DMS114 treated with DMSO at 0.1 percent for 48 hours (cell line): ENCODE data around the gene CTRB2.

Experiments used
- DNase-seq: peaks from one replicate; lab custom pipeline; 2025; ENCODE audit not compliant: unreplicated experiment; lab: John Stamatoyannopoulos, UW

Gene CTRB2

DNA sequence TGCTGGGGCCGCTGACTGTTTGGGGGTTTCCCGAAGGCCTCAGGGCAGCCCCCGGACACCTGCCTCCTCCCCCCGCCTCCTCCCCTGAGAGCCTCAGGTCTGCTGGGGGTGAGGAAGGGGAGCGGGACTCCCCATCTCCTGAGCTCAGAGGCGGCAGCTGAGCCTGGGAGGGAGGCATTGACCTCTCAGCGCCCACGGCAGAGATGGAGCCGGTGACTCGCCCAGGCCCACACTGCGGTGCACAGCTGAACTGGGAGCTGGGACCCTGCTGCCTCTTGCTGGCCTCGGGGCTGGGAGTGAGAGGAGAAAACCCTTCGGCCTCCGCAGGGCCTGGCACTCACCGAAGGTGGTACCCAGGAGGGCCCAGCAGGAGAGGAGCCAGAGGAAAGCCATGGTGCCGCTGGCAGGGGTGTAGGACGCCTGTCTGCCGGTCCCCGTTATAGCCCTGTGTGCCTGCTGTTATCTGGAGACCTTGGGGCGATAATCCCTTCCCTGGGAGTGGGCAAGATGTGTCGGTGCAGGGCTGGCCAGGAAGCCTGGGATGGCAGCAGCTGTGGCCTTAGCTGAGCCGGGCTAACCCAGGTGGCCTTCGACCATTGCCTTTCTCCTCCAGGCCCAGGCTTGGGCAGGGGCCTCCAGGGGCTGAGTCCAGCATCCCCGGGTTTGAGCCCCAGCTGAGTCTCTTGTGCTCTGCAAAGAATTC lies at the start of gene CTRB2:
TSS of gene CTRB2 (minus strand) at position 413 of the 703 bp plus-strand sequence. CDS start at position 393, 20 bp downstream.
- DNase-seq = no peak

DNA sequence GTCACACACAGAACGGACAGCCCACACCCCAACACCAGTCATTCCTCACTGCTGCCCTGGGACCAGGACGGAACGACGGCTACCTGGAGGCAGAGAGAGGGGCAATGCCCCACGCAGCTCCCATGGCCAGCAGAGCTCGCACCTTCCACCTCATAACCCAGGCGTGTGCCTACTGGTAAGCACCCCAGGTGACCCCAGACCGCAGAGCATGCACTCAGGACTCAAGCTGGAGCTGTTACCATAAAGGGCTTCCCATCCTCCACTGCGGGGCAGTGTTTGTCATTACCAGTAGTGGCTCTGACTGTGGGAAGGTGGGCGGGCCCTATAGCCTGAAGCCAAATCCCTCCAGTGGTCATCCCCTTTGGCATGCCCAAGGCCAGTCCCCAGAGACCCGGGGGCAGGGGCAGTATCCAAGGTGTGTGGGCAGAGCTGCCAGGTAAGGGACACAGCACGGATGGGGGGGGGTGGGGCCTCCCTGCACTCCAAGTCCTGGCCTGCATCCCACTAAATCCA lies 49.2 kb upstream of the CTRB2 start:
- DNase-seq = no peak

DNA sequence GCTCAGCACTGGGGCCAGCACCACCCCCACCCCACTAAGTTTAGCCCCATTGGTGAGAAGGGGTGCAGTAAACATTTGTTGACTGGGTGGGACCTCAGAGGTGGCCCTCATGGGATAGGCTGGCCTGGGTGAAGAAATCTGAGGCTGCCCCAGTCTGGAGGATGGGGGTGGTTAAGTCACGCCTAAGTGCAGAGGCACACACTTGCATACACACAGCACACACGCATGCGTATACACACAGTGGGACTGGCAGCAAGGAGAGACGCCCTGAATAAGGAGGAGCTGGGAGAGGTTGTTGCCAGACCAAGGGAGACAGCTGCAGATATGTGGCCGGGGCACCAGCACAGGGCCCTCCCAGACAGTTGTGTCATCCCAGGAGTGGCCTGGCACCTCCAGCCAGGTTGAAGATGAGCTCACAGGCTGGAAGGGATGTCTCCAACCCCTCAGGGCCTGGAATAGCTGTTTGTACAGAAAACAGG lies 47.4 kb upstream of the CTRB2 start:
- DNase-seq = no peak

DNA sequence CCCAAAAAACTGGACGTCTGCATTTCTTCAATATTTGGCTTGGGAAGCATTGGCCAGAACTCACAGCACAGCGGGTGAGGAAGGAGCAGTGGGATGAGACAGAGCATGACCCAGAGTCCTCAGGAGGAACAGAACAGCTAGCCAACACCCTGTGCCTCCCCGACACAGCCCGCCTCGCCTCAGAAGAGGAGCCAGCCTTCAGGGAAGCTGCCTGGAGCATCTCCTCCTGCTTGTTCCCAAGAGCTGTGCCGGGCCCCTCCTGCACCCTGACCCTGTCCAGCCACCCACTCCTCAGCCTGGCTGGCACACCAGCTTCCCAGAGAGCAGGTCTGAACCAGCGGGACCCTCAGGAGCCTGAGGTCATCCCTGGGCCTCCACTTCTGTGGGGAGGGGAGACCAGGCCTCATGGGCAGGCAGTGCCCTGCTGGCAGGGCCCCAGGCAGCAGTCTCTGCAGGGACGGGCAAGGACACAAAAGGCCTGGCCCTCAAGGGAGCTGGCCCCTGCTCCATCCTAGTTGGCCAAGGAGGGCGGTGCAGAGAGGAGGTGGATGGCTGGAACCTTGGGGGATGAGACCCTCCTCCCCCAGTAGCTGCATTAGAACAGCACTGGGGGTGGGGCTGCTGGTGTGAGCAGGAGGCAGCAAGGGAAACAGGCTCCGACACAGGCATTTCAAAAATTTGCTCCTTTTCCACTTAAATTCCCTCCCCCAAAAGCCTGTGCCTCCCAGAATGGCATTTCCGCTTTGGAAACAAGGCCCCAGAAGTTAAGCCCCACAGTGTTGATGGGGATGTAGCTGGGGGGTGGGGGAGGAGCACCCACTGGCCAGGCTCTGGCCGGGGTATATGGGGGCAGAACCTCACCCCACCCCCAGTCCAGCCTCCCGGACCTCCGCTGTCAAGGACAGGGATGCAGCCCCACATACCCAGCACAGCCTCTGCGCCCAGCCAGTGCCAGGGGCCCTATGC lies 46.3 kb upstream of the CTRB2 start:
- DNase-seq = no peak

DNA sequence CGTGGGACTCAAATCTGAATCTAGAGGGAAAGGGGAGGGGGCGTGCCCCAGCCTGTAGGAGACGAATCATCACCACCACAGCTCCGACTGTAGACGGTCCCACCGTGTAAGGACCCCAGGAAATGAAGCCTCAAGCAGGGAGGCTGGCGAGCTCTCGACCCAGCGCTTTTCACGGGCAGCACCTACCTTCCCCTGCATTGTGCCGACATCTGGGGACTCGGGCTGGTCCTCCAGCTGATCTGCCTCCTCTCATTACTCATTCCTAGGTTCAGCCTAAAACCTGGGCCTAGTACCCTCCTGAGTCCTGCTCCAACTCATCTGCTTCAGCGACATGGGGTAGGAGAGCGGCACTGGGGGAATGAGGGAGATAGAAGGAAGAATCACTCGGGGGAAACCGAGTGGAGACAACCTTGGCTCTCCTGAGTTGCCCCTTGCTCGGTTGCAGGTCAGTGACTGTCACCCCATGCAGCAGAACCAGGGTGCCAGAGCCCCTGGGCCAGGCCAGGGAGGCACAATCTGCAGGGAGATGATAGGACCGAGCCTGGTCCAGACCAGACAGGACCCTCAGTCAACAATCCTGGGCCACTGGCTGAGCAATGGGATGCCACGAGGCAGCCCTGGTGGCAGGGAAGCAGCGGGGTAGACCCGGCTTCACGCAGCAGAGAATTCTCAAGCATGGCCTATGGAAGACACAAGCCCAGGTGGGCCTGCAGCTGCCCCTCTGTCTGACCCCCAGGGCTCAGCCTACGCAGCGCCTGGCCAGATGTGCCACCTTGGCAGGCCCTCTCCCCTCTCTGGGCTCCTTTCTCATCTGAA lies 45.3 kb upstream of the CTRB2 start:
- DNase-seq = no peak

DNA sequence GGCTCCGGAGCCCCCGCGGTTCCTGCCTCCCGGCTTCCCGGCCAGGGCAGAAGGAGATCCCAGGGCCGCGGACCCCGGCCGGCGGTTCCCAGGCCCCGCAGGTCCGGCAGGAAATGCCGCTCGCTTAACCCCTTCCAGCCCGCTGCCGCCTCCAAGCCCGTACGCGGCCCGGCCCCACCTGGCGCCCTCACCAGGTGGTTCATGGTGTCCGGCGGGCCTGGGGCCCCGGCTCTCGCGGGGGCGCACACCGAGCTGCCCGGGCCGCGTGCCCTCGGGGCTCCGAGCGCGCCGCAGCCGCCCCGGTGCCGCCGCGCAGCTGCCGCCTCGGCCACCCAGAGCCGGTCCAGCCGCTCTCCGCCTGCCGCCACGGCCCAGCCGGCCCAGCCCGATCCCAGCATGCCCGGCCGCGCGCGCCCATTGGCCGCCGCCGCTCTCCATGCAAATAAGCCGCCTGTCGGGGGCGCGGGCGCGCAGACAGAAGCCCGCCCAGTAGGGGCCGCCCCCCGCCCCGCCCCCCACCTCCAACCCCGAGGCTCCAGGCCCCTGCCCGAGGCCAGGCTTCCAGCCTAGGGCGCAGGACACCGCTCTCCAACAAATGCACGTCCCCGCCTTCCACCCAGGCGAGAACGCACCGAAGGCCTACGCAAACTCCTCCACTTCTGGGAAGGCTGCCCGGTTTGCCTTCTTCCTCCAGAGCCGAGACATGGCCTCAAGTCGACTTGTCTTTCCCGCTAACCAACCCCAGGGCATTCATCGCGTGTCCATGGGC lies 44.5 kb upstream of the CTRB2 start, which contains the start of gene BCAR1:
TSS of gene BCAR1 (minus strand) at position 345 of the 769 bp plus-strand sequence. CDS start at position 203, 142 bp downstream.
- peak; percentile 54 for DNase-seq

DNA sequence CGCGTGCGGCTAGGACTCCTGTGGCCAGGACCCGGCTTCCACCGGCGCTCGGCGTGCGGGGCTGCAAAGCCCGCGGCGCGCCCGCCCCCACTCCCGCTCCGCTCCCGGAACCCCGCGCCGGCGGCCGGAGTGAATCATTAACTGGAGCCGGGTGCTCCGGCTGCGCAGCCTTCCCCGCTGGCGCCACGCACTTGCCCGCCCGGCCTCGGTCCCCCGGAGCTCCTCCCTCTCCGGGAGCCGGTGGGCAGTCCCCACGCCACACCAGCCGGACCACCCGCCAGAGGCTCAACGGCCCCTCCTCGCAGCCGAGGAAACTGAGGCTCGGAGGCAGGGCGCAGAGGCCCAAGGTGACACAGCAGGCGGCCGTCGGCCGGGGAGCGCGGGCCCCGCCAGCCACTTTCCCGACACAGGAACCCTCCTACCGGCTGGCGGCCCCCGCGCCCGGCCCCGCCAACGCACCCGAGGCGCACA lies 43.9 kb upstream of the CTRB2 start:
- DNase-seq = no peak

DNA sequence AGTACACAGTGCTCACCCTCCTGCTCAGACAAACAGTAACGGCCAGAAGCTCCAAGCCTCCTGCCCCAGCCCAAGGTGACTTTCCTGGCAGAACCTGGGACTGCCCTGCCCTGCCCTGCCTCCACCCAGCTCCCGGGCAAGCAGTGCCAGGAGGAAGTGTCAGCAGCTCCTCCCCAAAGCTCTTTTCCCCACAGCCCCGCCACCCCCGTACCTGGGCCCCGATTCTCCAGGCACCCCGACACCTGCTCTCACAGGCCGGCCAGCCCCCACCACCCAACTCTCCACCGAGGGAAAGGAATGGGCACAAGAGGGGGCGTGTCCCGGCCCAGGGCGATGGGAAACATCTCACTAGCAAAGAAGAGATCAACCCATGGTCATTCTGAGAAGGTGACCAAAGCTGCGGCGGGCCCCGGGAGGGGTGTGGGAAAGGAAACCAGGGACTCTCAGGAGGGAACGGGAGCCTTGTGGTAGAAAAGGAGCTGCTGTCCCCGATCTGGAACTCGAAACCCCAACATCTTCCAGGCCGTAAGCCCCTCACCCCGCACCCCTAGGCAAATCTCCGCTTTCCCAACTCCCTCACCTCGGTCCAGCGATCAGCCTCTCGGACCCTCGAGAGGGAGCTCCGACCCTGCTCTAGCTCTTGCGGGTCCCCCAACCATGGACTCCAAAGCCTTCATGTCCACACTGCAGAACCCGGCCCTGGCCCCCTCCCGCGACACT lies 43.3 kb upstream of the CTRB2 start:
- no peak for DNase-seq

DNA sequence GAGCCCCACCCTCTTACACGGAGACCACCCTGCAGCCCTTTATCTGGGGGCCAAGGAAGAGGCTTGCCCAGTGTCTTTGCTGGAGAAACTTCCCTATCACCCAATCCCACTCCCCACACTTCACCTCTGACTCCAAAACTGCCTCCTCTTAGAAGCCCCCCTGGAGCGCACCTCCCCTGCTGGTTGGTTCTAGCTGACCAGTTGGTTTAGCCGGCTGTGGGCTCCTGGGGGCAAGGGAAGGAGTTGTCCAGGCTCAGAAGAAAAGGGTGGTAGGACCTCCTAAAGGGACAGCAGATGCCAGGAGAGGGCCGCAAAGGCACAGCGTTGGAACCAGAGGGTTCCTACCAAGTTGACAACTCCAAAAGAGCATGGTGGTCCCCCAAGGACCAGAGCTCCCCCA lies 42.5 kb upstream of the CTRB2 start:
- DNase-seq = no peak

DNA sequence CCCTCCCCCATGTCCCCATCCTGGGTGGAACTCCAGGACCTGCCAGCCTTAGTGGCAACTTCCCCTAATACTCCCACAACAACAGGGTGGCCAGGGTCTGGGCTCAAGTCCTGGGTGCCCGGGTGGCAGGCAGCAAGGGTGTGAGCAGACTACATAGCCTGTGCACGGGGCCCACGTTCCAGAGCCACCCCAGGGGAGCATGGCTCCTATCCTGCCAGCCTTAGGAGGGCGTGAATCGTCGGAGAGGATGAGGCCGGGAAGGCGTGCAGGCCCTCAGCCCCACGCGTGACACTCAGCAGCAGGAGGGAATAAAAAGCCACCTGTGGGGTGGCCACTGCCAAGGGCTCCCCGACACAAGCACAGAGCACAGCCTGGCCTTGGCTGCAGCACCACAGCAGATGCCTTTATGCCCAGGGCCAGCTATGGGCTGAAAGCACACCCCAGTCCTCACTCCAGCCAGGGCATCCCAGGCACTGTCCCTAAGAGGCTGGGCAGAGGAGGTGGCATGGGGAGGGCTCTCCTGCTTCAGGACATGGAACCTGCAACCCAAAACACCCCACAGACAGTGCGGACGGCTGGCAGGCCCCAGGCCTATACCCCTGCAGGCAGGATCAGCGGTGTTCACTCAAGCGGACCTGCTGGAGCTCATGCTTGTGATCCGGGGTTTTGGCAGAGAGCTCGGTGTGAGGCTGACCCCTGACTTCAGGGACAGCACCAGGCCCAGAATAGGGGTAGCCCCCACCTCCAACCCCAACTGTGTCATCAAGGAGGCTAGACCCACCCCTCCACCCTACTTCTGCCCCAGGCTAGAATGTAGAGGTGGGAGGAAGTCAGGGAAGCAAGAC lies 41.8 kb upstream of the CTRB2 start:
- DNase-seq = no peak

DNA sequence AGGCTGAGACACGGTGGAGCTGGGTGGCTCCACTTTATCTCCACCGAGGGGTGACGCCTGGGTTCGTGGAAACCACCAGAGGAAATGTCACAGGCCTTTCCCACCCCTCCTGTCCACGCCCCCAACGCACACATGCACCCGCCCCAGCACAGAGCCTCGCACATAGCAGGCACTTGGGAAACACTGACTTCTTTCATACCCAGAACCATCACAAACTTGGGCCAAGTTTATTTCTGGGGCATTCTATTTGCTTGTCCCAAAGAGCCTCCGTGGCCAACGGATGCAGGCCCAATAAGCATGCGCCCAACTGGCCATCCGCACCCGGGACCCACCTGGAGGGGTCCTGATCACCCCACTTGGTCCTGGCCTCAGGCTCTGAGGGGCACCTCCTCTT lies 41.2 kb upstream of the CTRB2 start:
- no peak for DNase-seq

DNA sequence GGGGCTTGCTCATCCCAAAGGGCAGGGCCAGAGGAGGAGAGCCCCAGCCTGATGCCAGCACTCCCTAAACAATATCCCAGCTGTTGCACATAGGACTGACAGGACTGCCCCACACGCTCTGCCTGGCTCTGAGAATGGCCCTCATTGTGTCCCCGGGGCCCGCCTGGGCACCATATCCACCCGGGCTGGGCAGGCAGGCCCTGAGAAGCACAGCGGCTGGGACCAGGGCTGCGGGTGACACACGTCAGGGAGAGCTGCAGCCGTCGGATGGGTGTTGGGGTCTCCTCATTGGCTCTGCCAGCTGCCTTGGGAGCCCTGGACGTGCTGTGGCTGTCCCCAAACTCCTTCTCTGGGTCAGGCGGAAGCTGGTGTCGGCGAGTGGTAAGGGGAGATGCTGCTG lies 40.3 kb upstream of the CTRB2 start:
- no peak for DNase-seq

DNA sequence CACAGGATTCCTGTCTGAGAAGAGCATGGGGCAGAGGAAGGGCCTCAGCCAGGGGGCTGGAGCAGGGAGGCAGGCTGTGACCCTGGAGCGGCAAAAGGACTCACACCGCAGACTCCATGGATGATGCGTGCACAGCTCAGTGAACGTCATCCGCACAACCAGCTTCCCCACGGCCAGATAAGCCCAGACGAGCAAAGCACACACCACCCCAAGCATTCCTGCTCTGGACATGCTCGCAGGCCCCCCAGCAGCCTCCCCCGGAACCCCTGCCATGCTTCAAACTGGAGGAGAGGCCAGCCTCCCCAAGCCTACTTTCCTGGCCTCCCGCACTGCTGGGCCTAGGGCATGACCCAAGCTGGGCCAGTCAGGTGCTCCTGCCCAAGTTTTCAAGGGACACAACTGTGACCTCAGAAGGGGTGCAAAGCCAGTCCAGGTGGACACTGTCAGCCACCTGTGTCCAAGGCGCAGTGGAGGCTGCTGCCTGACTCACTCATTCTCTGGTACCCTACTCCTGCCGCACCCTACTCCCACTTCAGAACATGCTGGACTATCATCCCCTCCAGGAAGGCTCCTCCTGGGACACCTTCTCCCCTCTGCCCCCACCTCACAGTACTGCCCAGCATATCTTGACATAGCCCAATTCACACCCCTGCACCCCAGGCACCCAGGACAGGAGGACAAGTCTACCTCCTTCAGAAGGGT lies 39.7 kb upstream of the CTRB2 start:
- DNase-seq = no peak

DNA sequence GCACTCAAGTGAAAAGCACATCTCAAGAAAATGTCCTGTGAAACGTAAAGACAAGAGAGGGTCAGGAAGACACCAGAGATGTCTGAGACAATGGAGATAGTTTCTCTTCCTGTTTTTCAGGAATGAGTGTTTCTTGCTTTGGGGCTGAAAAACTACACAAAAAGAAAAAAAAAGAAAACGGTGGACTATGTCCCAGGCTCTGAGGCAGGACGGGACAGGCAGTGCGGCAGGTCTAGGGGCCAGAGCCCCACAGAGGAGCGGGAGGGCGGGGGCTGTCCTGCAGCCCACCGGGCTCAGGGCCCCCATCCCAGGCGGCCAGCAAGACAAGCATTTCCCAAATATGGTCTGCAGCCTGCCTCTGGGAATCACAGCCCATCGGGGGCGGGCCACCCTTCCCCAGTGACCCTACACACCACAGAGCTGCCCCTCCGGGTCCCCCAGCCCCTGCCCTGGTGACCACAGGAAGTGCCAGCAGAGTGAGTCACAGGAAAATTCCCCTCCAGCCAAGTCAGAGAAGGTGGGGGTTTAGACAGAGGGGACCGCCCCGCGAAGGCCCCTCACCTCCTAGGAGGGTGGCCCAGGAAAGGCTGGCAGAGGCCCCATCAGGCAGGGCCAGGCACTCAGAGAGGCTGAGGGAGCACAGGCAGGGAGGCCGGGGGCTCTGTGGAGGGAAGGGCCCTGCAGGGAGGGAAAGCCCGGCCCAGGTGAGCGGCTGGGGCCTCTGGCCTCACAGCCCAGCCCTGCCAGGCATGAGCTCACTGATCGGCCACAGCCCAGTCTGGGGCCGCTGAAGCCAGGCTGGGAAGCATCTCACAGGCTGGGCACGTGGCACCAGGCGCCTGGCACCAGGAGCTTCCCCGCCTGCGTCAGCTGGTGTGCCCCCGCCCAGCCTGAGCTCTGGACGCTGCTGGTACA lies 38.1 kb upstream of the CTRB2 start:
- DNase-seq = no peak

DNA sequence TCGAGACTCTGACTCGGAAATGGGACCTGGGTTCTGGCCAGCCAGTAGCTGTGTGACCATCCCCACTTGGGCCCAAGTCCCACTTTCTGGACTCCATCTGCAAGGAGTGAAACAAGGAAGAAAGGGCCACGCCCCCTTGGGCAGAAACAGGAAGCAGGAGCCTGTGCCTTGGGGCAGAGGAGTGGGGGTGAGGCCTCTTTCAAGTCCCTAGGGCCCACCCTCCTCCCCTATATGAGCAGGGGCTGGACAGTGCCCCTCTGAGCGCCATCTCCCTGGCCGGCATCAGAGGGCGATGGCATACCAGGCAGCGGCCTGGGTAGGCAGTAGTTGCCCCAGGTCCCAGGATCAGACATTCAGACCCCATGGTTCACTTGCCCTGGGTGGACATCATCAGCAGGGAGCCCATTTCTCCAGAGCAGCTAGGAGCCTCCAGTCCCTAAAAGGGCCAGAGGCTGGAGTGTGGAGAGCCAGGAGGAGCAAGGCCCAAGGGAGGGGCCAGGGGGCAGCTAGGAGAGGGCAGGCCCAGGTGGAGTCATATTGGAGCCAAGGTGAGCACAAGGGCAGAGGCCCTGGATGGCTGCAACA lies 37.4 kb upstream of the CTRB2 start:
- DNase-seq = no peak

DNA sequence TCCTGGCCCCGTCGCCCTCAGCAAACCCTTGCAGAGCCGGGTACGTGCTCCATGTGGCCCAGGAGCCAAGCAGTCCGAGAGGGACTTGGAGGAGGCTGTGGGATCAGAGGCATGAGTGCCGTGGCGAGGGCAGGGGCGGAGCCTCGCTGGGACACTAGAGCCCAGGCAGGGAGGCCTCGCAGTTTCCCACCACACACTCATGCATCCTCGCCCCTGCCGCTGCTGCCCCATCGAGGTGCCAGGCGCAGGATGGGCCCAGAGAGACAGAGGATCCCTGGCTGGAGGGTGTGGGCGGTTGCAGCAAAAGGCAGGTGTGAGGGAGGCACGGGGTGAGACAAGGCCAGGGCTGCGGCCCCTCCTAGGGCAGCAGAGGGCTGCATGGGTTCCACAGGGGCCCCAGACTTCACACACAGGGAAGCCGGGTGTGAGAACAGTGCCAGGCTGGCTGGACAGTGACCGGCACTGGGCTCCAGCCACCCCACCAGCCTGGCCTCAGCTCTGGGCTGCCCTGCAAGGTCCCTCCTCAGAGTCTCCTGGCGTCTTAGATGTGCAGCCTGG lies 36.8 kb upstream of the CTRB2 start:
- no peak for DNase-seq
